PC-3 (cell line): ENCODE results near the gene AGPAT3. TPM values are rescaled to one million over a fixed set of nuclear protein-coding genes. Genes with fewer than 3 reads are reported as not detected.

ENCODE experiments used
- ATAC-seq: fragments of 200-7000 bp; cut with Tn5 transposase; 2 replicates; pipeline ENCODE4 v1.9.1; 2020; ENCODE audit warnings: mild to moderate bottlenecking, moderate library complexity
- BruUV-seq: library from RNA; stranded (reverse); fragments of 400-500 nt; replicated peaks from 2 replicates; lab custom pipeline; 2021; lab: Mats Ljungman, UMichigan
- CTCF ChIA-PET: fragments of 300-600 bp; sonication (Branson Sonifier 250); formaldehyde crosslinking; loops from one replicate; lab custom pipeline; 2022; ENCODE audit warnings: antibody characterized with exemption; lab: Charles Lee
- POLR2A ChIA-PET: fragments of 300-600 bp; sonication (Branson Sonifier 250); formaldehyde crosslinking; loops from one replicate; lab custom pipeline; 2022; ENCODE audit warnings: antibody characterized with exemption; ENCODE audit not compliant: unreplicated experiment; lab: Charles Lee
- DNase-seq: peaks from one replicate; pipeline ENCODE4 v3.0.0-alpha.2; 2015
- H2AFZ ChIP-seq: fragments of 300-600 bp; sonication (generic); 2 replicates; pipeline ENCODE4 v1.6.0; 2016; ENCODE audit warnings: antibody characterized with exemption, low read length
- H3F3A ChIP-seq: fragments of 300-600 bp; sonication (generic); one replicate; pipeline ENCODE4 v1.6.0; 2017; ENCODE audit warnings: antibody characterized with exemption, low read length, control low read depth, mild to moderate bottlenecking; ENCODE audit not compliant: unreplicated experiment
- H3K27ac ChIP-seq: fragments of 300-600 bp; sonication (generic); 2 replicates; pipeline ENCODE4 v1.5.1; 2016; ENCODE audit warnings: mild to moderate bottlenecking, low read length
- H3K27me3 ChIP-seq: fragments of 300-600 bp; sonication (generic); 2 replicates; pipeline ENCODE4 v1.6.1; 2016; ENCODE audit warnings: low read length, mixed read lengths
- H3K36me3 ChIP-seq: fragments of 300-600 bp; sonication (generic); 2 replicates; pipeline ENCODE4 v1.6.1; 2016; ENCODE audit warnings: low read depth, mixed run types, low read length, mixed read lengths
- H3K4me1 ChIP-seq: fragments of 300-600 bp; sonication (generic); 2 replicates; pipeline ENCODE4 v1.5.1; 2016; ENCODE audit warnings: low read length; ENCODE audit not compliant: insufficient read depth
- H3K4me2 ChIP-seq: fragments of 300-600 bp; sonication (generic); 2 replicates; pipeline ENCODE4 v1.6.0; 2016; ENCODE audit warnings: low read length
- H3K4me3 ChIP-seq: fragments of 300-600 bp; sonication (generic); 2 replicates; pipeline ENCODE4 v1.5.1; 2016; ENCODE audit warnings: mild to moderate bottlenecking, low read length, mixed read lengths
- H3K79me2 ChIP-seq: fragments of 300-600 bp; sonication (generic); 2 replicates; pipeline ENCODE4 v1.6.1; 2017; ENCODE audit warnings: low read length, mixed read lengths
- H3K9ac ChIP-seq: fragments of 300-600 bp; sonication (generic); 2 replicates; pipeline ENCODE4 v1.6.0; 2016; ENCODE audit warnings: mild to moderate bottlenecking, low read length
- H3K9me2 ChIP-seq: fragments of 300-600 bp; sonication (generic); replicated peaks from 2 replicates; pipeline ENCODE4 v1.6.1; 2016; ENCODE audit warnings: mixed run types, low read length, mixed read lengths
- H3K9me3 ChIP-seq: fragments of 300-600 bp; sonication (generic); 2 replicates; pipeline ENCODE4 v1.6.1; 2016; ENCODE audit warnings: low read length, mixed read lengths
- H4K20me1 ChIP-seq: fragments of 300-600 bp; sonication (generic); 2 replicates; pipeline ENCODE4 v1.6.1; 2016; ENCODE audit warnings: low read length, mixed read lengths
- CTCF ChIP-seq: fragments of 300-600 bp; sonication (generic); conservative IDR thresholded peaks from 2 replicates; pipeline ENCODE4 v1.5.1; 2017; ENCODE audit warnings: antibody characterized with exemption, low read depth, mild to moderate bottlenecking, low read length
- EZH2 ChIP-seq: fragments of 300-600 bp; sonication (generic); IDR thresholded peaks from one replicate; pipeline ENCODE4 v1.6.1; 2017; ENCODE audit warnings: antibody characterized with exemption, mild to moderate bottlenecking, low read length; ENCODE audit not compliant: unreplicated experiment
- EZH2phosphoT487 ChIP-seq: fragments of 300-600 bp; sonication (generic); IDR thresholded peaks from 2 replicates; pipeline ENCODE4 v1.6.1; 2018; ENCODE audit warnings: mild to moderate bottlenecking, antibody characterized with exemption, low read length, borderline replicate concordance
- intact Hi-C: fragments of 100-400 bp; cut with micrococcal nuclease; formaldehyde crosslinking; loops from 2 replicates; pipeline ENCODE4 v1.9.0; 2023
- total RNA-seq: library from RNA; depleted of rRNA; stranded (reverse); fragments of >200 nt; gene quantifications from 2 replicates; pipeline ENCODE4 v1.2.3, GENCODE V29; 2014

The AGPAT3 gene
- total RNA-seq, 1 experiment from 2014 or later = 76.1 TPM

DNA sequence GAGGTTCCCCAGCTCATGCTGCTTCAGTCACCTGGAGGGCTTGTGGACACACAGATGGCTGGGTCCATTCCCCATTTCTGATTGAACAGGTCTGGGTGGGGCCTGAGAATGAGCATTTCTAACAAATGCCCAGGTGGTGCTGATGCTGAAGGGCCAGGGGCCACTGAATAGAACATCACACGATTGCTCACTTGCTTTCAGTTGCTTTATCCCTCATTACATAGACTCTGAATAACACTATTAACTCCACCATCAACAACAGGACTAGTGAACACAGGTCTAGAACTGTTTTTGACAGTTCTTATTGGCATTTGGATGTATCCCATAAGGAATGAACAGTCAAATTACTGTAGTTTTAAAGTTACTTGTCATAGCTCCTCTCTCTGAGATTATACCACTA, 159.2 kb downstream of the AGPAT3 start:
- CTCF ChIA-PET = no interaction called here
- peaks cover 54% of the 10 kb centered on the region for H4K20me1 ChIP-seq
- BruUV-seq = no TSS peak
- no peak overlapping the region for H3K9ac ChIP-seq
- TF ChIP-seq EZH2phosphoT487 = no peak
- TF ChIP-seq EZH2 = no peak
- TF ChIP-seq CTCF = no peak
- H3K9me3 ChIP-seq = no peaks in the 10 kb centered on the region
- no peak for ATAC-seq
- H3K79me2 ChIP-seq = peaks cover 100% of the 10 kb centered on the region
- no peak overlapping the region for H3K4me3 ChIP-seq
- H3K9me2 ChIP-seq = no peaks in the 10 kb centered on the region
- peaks cover 16% of the 10 kb centered on the region for H3K4me1 ChIP-seq
- no peaks in the 10 kb centered on the region for H3K27me3 ChIP-seq
- POLR2A ChIA-PET = interaction anchor here (0.6 kb wide), 1 partner anchor 22 kb away, joined by 3 read pairs; no protein-coding TSS in a partner anchor
- intact Hi-C loops = no loop called here
- H3K36me3 ChIP-seq = no peaks in the 10 kb centered on the region
- H3K27ac ChIP-seq = no peak overlapping the region
- no peak overlapping the region for H2AFZ ChIP-seq
- no peak overlapping the region for H3K4me2 ChIP-seq
- no peaks in the 10 kb centered on the region for H3F3A ChIP-seq
- DNase-seq = no peak

DNA sequence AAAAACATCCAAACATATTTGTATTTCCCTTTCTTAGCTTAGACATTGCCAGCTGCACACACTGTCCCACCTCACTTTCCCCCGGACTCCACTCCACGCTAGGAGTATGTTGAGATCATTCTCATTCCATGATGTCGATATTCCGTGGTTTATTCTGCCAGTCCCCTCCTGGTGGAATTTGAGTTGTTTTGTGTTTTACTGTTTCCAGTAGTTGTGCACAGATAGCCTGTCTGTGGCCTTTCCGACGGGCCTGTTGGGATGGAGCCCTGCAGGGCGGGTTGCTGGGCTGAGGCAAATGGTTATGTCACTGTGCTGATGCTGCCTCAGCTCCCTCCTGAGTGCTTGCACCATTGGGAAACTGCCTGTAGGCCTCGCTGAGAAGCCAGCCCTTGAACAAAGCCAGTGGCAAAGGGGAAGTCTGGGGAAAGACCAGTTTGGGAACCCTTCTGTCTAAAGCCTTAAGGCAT, 159.9 kb downstream of the AGPAT3 start:
- no TSS peak for BruUV-seq
- Histone ChIP-seq H3K79me2 (peaks cover 100% of the 10 kb centered on the region), H3K4me3 (no peak overlapping the region), H3K36me3 (no peaks in the 10 kb centered on the region), H3F3A (no peaks in the 10 kb centered on the region), H3K9me2 (no peaks in the 10 kb centered on the region), H3K9me3 (no peaks in the 10 kb centered on the region), H3K4me2 (no peak overlapping the region), H3K27ac (no peak overlapping the region), H2AFZ (no peak overlapping the region), H3K4me1 (peaks cover 16% of the 10 kb centered on the region), H4K20me1 (peaks cover 59% of the 10 kb centered on the region), H3K27me3 (no peaks in the 10 kb centered on the region), H3K9ac (no peak overlapping the region)
- intact Hi-C loops = no loop called here
- CTCF ChIA-PET = no interaction called here
- TF ChIP-seq EZH2phosphoT487 (no peak), EZH2 (no peak), CTCF (no peak)
- POLR2A ChIA-PET = no interaction called here
- no peak for ATAC-seq
- DNase-seq = no peak

DNA sequence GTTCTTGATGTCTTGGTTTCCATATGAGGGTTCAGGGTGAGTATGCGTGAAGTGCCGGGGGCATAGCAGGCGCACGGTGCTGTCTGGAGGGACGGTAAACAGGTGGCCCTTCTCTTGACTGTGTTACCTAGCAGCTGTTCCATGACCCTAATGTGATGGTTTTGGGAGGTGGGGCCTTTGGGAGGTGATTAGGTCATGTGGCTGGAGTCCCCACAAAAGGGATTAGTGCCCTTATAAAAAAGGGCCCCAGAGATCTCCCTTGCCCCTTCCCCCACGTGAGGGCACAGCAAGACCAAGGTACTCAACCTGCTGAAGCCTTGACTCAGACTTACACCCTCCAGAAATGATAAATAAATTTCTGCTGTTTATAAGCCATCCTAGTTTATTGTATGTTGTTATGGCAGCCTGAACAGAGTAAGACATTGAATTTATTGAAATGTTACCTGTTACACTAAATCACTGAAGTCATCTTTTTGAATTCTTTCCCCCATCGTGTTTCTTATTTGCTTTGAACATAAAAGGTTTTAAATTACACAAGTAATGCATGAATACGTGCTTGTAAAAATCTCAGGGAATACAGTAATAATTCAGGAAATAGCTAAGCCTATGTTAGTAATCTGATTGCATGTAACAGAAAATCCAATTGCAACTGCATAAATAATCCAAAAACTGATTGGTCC, 162.7 kb downstream of the AGPAT3 start:
- Histone ChIP-seq H3K4me3 (no peak overlapping the region), H3K4me2 (peak overlapping the region; percentile 28), H3K9ac (no peak overlapping the region), H2AFZ (no peak overlapping the region), H4K20me1 (peaks cover 43% of the 10 kb centered on the region), H3K27ac (peak overlapping the region; percentile 59), H3K9me2 (no peaks in the 10 kb centered on the region), H3K4me1 (peaks cover 16% of the 10 kb centered on the region), H3K36me3 (peaks cover 4% of the 10 kb centered on the region; the same call in 1 of the 2 replicates), H3F3A (no peaks in the 10 kb centered on the region), H3K27me3 (no peaks in the 10 kb centered on the region), H3K9me3 (no peaks in the 10 kb centered on the region), H3K79me2 (peaks cover 94% of the 10 kb centered on the region)
- ATAC-seq (peak; percentile 91), DNase-seq (peak; percentile 75)
- ChIA-PET POLR2A (no interaction called here), CTCF (interaction anchor here (0.7 kb wide), 2 partner anchors 46 to 48 kb away, joined by 3 read pairs; no protein-coding TSS in a partner anchor)
- BruUV-seq = no TSS peak
- TF ChIP-seq EZH2phosphoT487 (no peak), EZH2 (no peak), CTCF (no peak)
- intact Hi-C loops = no loop called here
